ENCODE results near the gene MEF2A. TPM values are rescaled to one million over a fixed set of nuclear protein-coding genes. Genes with fewer than 3 reads are reported as not detected.
"Not testable (repeated sequence)": the region's sequence is repeated elsewhere in the genome, so short reads cannot be mapped to it uniquely, and the experiment has no call there.

MEF2A gene
- total RNA-seq, 3 donors from 2014 or later = 19.8 to 24.0 (median 22.4) TPM

GRCh38 chr15:99632521-99632920 is 66.7 kb downstream of the MEF2A start:
- peaks cover 35% of the 10 kb centered on the region for H3K4me1 Mint-ChIP-seq (ENCODE audit: low read depth)

GRCh38 chr15:99633655-99634054 is 67.9 kb downstream of the MEF2A start:
- Mint-ChIP-seq H3K9me3 (peaks cover 4% of the 10 kb centered on the region), H3K36me3 (ENCODE audit: insufficient read depth) (peaks cover 53% of the 10 kb centered on the region), H3K4me3 (no peak overlapping the region), H3K27me3 (ENCODE audit: low read depth) (no peaks in the 10 kb centered on the region), H3K4me1 (ENCODE audit: low read depth) (peaks cover 35% of the 10 kb centered on the region)
- DNase-seq (no peak), ATAC-seq (no peak)

More at GRCh38 chr15:99632521-99632920, 66.7 kb downstream of the MEF2A start:
- Mint-ChIP-seq H3K27me3 (ENCODE audit: low read depth) (no peaks in the 10 kb centered on the region), H3K36me3 (ENCODE audit: insufficient read depth) (peaks cover 48% of the 10 kb centered on the region), H3K9me3 (peaks cover 4% of the 10 kb centered on the region), H3K4me3 (no peak overlapping the region)
- no peak for DNase-seq
- ATAC-seq = no peak

GRCh38 chr15:99634576-99634975 is 68.8 kb downstream of the MEF2A start:
- ATAC-seq (no peak), DNase-seq (no peak)
- peaks cover 33% of the 10 kb centered on the region for H3K4me1 Mint-ChIP-seq (ENCODE audit: low read depth)
- H3K27me3 Mint-ChIP-seq (ENCODE audit: low read depth) = no peaks in the 10 kb centered on the region
- H3K9me3 Mint-ChIP-seq = peaks cover 4% of the 10 kb centered on the region
- H3K4me3 Mint-ChIP-seq = no peak overlapping the region
- peaks cover 48% of the 10 kb centered on the region for H3K36me3 Mint-ChIP-seq (ENCODE audit: insufficient read depth)

- peaks cover 50% of the 10 kb centered on the region for H3K36me3 Mint-ChIP-seq (ENCODE audit: insufficient read depth)
- H3K4me3 Mint-ChIP-seq = no peak overlapping the region
- no peak for DNase-seq
- H3K27me3 Mint-ChIP-seq (ENCODE audit: low read depth) = no peaks in the 10 kb centered on the region
- H3K9me3 Mint-ChIP-seq = peaks cover 4% of the 10 kb centered on the region
- ATAC-seq = no peak
- peaks cover 32% of the 10 kb centered on the region for H3K4me1 Mint-ChIP-seq (ENCODE audit: low read depth)
These were observed 69.4 kb downstream of the MEF2A start for GRCh38 chr15:99635145-99635544.

DNA sequence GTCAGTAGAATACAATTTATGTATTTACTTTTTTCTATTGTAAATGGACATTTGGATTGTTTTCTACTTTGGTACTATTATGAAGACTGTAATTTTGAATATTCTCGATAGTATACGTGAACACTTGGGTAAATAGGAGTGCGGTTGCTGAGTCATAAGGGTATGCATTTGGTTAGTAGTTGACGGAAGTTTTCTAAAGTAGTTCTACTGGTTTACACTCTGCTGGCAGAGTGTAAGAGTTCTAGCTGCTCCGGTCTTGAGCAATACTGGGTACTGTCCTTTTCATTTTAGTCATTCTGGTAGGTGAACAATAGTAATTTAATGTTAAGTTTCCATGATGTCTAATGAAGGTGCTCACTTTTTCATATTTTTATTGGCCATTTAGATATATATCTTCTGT is 70.0 kb downstream of the MEF2A start:
- peak in 1 of 2 donors; percentile 46 for ATAC-seq
- Mint-ChIP-seq H3K27me3 (ENCODE audit: low read depth) (no peaks in the 10 kb centered on the region), H3K4me1 (ENCODE audit: low read depth) (peaks cover 25% of the 10 kb centered on the region), H3K36me3 (ENCODE audit: insufficient read depth) (peaks cover 50% of the 10 kb centered on the region), H3K4me3 (no peak overlapping the region), H3K9me3 (peaks cover 4% of the 10 kb centered on the region)
- no peak for DNase-seq

- no peak overlapping the region for H3K4me3 Mint-ChIP-seq
- H3K4me1 Mint-ChIP-seq (ENCODE audit: low read depth) = no peaks in the 10 kb centered on the region
- no peaks in the 10 kb centered on the region for H3K27me3 Mint-ChIP-seq (ENCODE audit: low read depth)
- DNase-seq (no peak), ATAC-seq (no peak)
- H3K36me3 Mint-ChIP-seq (ENCODE audit: insufficient read depth) = peaks cover 45% of the 10 kb centered on the region
- H3K9me3 Mint-ChIP-seq = peaks cover 21% of the 10 kb centered on the region
These were observed 79.2 kb downstream of the MEF2A start for GRCh38 chr15:99644913-99645542.

DNA sequence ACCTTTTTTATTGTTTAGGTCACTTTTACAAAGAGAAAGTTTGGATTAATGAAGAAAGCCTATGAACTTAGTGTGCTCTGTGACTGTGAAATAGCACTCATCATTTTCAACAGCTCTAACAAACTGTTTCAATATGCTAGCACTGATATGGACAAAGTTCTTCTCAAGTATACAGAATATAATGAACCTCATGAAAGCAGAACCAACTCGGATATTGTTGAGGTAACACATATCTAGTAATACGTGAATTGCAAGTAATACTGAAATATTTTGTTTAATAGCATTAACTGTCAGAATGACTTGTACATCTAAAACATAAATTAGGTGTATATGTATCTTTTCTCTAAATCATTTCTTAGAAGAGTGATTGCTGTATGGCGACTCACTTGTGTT is 79.8 kb downstream of the MEF2A start:
- H3K27me3 Mint-ChIP-seq (ENCODE audit: low read depth) = no peaks in the 10 kb centered on the region

GRCh38 chr15:99645951-99646350 is 80.2 kb downstream of the MEF2A start:
- Mint-ChIP-seq H3K9me3 (peaks cover 21% of the 10 kb centered on the region), H3K27me3 (ENCODE audit: low read depth) (no peaks in the 10 kb centered on the region), H3K4me3 (no peak overlapping the region), H3K4me1 (ENCODE audit: low read depth) (no peaks in the 10 kb centered on the region), H3K36me3 (ENCODE audit: insufficient read depth) (peaks cover 45% of the 10 kb centered on the region)
- ATAC-seq = no peak
- DNase-seq = no peak

More for the DNA sequence above, 79.8 kb downstream of the MEF2A start:
- Mint-ChIP-seq H3K9me3 (peaks cover 21% of the 10 kb centered on the region), H3K4me1 (ENCODE audit: low read depth) (no peaks in the 10 kb centered on the region), H3K4me3 (no peak overlapping the region), H3K36me3 (ENCODE audit: insufficient read depth) (peaks cover 45% of the 10 kb centered on the region)
- DNase-seq (no peak), ATAC-seq (no peak)

DNA sequence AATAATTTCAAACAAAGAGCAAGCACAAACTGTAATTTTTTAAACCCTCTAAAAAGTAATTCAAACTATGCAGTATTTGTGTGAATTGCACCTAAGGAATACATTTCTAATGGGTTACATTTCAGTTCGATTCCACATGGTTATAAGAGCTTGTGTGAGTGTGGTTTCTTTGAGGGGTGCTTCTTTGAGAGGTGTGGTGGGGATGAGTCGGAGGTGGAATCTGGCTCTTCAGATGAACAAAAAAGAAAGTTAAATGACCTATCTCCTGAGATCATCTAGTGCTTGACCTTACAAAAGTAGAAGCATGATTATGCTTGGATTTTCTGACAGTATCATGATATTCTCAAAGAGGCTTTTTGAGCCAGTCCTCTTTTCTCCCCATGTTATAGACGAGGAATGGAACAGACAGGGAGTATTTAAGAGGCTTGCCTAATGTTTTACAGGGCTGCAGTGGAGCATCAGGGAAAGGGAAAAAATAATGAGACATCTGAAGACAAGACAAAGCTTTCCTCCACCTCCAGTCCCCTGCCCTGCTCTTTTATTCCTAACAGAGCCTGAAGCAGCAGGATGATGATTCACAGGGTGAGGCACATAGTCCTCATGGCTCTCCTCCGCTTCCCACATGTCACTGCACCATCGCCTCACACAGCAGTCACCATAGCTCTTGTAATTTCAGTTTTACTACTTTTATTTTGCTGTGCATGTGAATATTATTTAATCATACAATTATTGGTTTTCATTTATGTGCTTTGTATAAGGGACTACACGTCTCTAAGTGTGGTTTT is 85.4 kb downstream of the MEF2A start:
- H3K4me3 Mint-ChIP-seq = no peak overlapping the region
- H3K36me3 Mint-ChIP-seq (ENCODE audit: insufficient read depth) = peaks cover 25% of the 10 kb centered on the region
- H3K4me1 Mint-ChIP-seq (ENCODE audit: low read depth) = no peaks in the 10 kb centered on the region
- DNase-seq = no peak
- no peaks in the 10 kb centered on the region for H3K27me3 Mint-ChIP-seq (ENCODE audit: low read depth)
- H3K9me3 Mint-ChIP-seq = peaks cover 10% of the 10 kb centered on the region
- peak in 1 of 2 donors; percentile 27 for ATAC-seq

DNA sequence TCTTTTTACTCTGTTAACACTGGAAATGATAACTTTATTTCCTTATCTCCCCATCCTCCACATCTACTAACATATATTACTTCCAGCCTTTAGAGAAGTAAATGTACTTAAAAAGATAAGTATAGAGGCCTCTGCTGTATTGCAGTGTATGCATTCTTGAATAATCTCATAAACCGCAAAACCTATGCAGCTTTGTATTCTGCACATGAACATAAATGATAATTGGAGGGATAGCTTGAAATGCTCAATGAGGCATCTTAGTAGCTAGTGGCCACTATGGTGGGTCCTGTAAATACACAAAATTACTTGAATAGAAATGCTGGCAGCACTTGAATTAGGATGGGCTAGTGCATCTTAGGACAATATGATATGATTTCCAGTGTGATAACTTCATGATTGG is 90.4 kb downstream of the MEF2A start:
- Mint-ChIP-seq H3K4me3 (no peak overlapping the region), H3K36me3 (ENCODE audit: insufficient read depth) (peaks cover 34% of the 10 kb centered on the region), H3K9me3 (no peaks in the 10 kb centered on the region), H3K4me1 (ENCODE audit: low read depth) (peaks cover 17% of the 10 kb centered on the region), H3K27me3 (ENCODE audit: low read depth) (no peaks in the 10 kb centered on the region)
- ATAC-seq (no peak), DNase-seq (no peak)

DNA sequence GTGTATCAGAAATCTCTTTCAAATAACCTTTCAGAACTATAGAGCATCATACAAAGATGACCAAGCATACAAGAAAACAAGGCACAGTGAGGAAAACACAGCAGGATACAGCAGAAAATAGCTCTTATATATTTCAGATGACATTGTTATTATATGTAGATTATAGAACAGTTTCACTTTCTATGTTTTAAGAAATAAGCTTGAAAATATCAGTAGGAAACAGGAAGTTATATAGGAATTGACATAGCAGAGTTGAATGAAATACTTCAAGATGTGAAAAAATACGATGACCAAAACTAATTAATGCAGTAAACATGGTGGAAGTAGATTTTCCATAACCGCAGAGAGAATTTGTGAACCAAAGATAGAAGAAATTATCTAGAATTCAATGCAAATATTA is 92.2 kb downstream of the MEF2A start:
- H3K27me3 Mint-ChIP-seq (ENCODE audit: low read depth) = no peaks in the 10 kb centered on the region
- no peak for DNase-seq
- peaks cover 31% of the 10 kb centered on the region for H3K36me3 Mint-ChIP-seq (ENCODE audit: insufficient read depth)
- no peaks in the 10 kb centered on the region for H3K9me3 Mint-ChIP-seq
- ATAC-seq = no peak
- peaks cover 17% of the 10 kb centered on the region for H3K4me1 Mint-ChIP-seq (ENCODE audit: low read depth)
- no peak overlapping the region for H3K4me3 Mint-ChIP-seq

DNA sequence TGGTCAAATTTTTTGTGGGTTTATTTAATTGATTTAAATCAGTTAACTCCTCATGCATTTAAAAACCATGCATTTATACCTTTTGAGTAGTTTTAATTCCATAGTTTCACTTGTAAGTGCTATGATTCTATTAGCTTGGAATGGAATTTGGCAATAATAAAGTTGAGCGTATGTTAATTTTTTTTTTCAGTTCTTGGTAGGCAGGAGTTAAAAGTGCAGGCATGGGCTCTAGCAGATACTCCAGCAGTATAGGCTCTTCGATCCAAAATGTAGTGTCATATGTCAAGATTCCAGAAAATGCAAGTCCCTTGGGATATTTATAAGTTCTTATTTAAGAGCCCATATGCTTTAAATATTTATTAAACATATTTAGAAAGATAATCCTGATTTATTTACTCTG is 97.1 kb downstream of the MEF2A start:
- Mint-ChIP-seq H3K9me3 (peaks cover 5% of the 10 kb centered on the region), H3K36me3 (ENCODE audit: insufficient read depth) (peaks cover 36% of the 10 kb centered on the region), H3K4me3 (no peak overlapping the region), H3K27me3 (ENCODE audit: low read depth) (no peaks in the 10 kb centered on the region), H3K4me1 (ENCODE audit: low read depth) (peaks cover 4% of the 10 kb centered on the region)
- ATAC-seq = no peak
- DNase-seq = no peak

DNA sequence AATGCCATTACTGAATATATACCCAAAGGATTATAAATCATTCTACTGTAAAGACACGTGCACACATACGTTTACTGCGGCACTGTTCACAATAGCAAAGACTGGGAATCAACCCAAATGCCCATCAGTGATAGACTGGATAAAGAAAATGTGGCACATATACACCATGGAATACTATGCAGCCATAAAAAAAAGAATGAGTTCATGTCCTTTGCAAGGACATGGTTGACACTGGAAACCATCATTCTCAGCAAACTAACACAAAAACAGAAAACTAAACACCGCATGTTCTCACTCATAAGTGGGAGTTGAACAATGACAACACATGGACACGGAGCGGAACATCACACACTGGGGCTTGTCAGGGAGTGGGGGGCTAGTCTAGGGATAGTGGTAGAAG is 100.3 kb downstream of the MEF2A start:
- H3K9me3 Mint-ChIP-seq; DNase-seq; H3K4me1 Mint-ChIP-seq (ENCODE audit: low read depth); H3K27me3 Mint-ChIP-seq (ENCODE audit: low read depth); ATAC-seq; H3K4me3 Mint-ChIP-seq: not testable (repeated sequence)
- peaks cover 16% of the 10 kb centered on the region for H3K36me3 Mint-ChIP-seq (ENCODE audit: insufficient read depth)

GRCh38 chr15:99668533-99669182 is 102.9 kb downstream of the MEF2A start:
- Mint-ChIP-seq H3K27me3 (ENCODE audit: low read depth) (no peaks in the 10 kb centered on the region), H3K4me3 (no peak overlapping the region), H3K36me3 (ENCODE audit: insufficient read depth) (peaks cover 23% of the 10 kb centered on the region), H3K4me1 (ENCODE audit: low read depth) (peaks cover 1% of the 10 kb centered on the region), H3K9me3 (peaks cover 5% of the 10 kb centered on the region)
- ATAC-seq = no peak
- DNase-seq = no peak

Measured in activated T-cell treated with anti-CD3 and anti-CD28 coated beads, Interleukin-2, amount 50 U/mL, for 4 hours (primary cell).